IPS DF 6.9 (cell line): ENCODE data around the gene NEURL1.

ENCODE experiments used
- DNase-seq: peaks from one replicate; pipeline ENCODE4 v3.0.0-alpha.2; 2013; ENCODE audit warnings: low read depth, low spot score
- H3K27ac ChIP-seq: one replicate; pipeline ENCODE4 v1.5.1; 2013; ENCODE audit warnings: low read length, control low read depth
- H3K27me3 ChIP-seq: 2 replicates; pipeline ENCODE4 v1.6.1; 2013; ENCODE audit warnings: mild to moderate bottlenecking, low read length; ENCODE audit not compliant: control insufficient read depth, insufficient read depth
- H3K36me3 ChIP-seq: 2 replicates; pipeline ENCODE4 v1.6.1; 2013; ENCODE audit warnings: low read length; ENCODE audit not compliant: control insufficient read depth, insufficient read depth
- H3K4me1 ChIP-seq: 2 replicates; pipeline ENCODE4 v1.6.1; 2013; ENCODE audit warnings: low read length; ENCODE audit not compliant: control insufficient read depth, insufficient read depth
- H3K4me3 ChIP-seq: 2 replicates; pipeline ENCODE4 v1.5.1; 2013; ENCODE audit warnings: mild to moderate bottlenecking, low read length
- H3K9me3 ChIP-seq: 2 replicates; pipeline ENCODE4 v1.6.1; 2013; ENCODE audit warnings: low read length, inconsistent platforms; ENCODE audit not compliant: control insufficient read depth, insufficient read depth
- WGBS: extraction: QIAGEN DNeasy Blood & Tissue Kit; methylation state at CpG from one replicate; pipeline ENCODE4 v1.1.7; 2013; ENCODE audit warnings: mixed read lengths, missing lambda C conversion rate; ENCODE audit not compliant: insufficient read length, insufficient coverage; 5-methylcytosine and 5-hydroxymethylcytosine counted together

The NEURL1 gene

DNA sequence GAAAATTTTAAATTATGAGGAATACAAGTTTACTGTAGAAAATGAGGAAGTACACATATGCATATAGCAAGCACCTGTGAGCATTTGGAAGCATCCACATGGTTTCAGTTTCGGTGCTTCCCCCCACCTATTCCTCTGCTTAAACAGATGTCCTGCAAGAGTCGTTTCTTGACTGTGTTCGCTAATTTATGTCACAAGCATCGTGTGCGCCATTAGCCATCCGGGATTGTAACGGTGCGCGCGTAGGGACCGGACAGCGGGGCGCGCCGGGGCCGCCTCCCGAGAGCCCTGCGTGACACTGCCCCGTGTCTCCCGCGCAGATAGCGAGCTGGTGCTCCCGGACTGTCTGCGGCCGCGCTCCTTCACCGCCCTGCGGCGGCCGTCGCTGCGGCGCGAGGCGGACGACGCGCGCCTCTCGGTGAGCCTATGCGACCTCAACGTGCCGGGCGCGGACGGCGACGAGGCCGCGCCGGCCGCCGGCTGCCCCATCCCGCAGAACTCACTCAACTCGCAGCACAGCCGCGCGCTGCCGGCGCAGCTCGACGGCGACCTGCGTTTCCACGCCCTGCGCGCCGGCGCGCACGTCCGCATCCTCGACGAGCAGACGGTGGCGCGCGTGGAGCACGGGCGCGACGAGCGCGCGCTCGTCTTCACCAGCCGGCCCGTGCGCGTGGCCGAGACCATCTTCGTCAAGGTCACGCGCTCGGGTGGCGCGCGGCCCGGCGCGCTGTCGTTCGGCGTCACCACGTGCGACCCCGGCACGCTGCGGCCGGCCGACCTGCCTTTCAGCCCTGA is 90.9 kb downstream of the NEURL1 start:
- no peak for DNase-seq
- H3K27ac ChIP-seq: no peak overlapping the region
- H3K4me1 ChIP-seq: no peaks in the 10 kb centered on the region
- no CpG with 5 or more reads among the region's 111 CpGs for WGBS
- no peaks in the 10 kb centered on the region for H3K36me3 ChIP-seq
- no peaks in the 10 kb centered on the region for H3K9me3 ChIP-seq
- peak overlapping the region; percentile 19; the same call in 1 of the 2 replicates for H3K4me3 ChIP-seq
- peaks cover 4% of the 10 kb centered on the region; the same call in 1 of the 2 replicates for H3K27me3 ChIP-seq

DNA sequence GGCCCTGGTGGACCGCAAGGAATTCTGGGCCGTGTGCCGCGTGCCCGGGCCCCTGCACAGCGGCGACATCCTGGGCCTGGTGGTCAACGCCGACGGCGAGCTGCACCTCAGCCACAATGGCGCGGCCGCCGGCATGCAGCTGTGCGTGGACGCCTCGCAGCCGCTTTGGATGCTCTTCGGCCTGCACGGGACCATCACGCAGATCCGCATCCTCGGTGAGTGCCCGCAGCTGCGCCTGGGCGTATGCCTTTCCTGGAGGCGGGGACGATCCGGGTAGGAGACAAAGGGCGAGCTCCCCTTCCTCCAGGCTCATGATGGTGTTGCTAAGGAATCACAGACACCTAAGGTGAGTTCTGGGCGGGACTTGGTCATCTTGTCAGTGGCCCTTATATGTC is 91.5 kb downstream of the NEURL1 start:
- no peaks in the 10 kb centered on the region for H3K9me3 ChIP-seq
- H3K36me3 ChIP-seq: no peaks in the 10 kb centered on the region
- peaks cover 4% of the 10 kb centered on the region; the same call in 1 of the 2 replicates for H3K27me3 ChIP-seq
- no peak for DNase-seq
- H3K4me3 ChIP-seq: peak overlapping the region; percentile 19; the same call in 1 of the 2 replicates
- H3K4me1 ChIP-seq: no peaks in the 10 kb centered on the region
- no peak overlapping the region for H3K27ac ChIP-seq
- no CpG with 5 or more reads among the region's 32 CpGs for WGBS

DNA sequence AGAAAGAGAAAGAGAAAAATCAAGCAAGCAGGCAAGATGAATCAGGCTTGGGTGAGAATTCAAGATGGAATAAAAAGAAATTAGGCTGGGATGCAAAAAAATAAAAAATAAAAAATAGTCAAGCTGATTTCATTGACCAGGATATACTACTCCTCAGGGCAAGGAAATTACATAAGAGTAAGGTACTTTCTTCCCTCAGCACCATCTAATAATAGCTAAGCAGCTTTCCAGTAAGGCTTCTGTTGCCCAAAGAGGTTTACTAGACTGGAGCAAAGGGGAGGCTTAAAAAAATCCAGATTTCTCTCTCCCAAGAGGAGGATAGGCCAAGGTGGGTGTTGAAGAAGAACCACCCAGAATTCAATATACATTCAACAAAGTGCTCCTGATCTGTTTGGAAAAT is 93.6 kb downstream of the NEURL1 start:
- H3K4me1 ChIP-seq: no peaks in the 10 kb centered on the region; the same call in 1 of the 2 replicates
- no peaks in the 10 kb centered on the region for H3K36me3 ChIP-seq
- no peak for DNase-seq
- H3K9me3 ChIP-seq: no peaks in the 10 kb centered on the region
- H3K27me3 ChIP-seq: peaks cover 4% of the 10 kb centered on the region; the same call in 1 of the 2 replicates
- no peak overlapping the region for H3K4me3 ChIP-seq
- no peak overlapping the region for H3K27ac ChIP-seq

GRCh38 chr10:103589074-103589630 is 95.6 kb downstream of the NEURL1 start:
- Histone ChIP-seq H3K4me1 (no peaks in the 10 kb centered on the region; the same call in 1 of the 2 replicates), H3K36me3 (no peaks in the 10 kb centered on the region), H3K27ac (no peak overlapping the region), H3K4me3 (no peak overlapping the region), H3K9me3 (no peaks in the 10 kb centered on the region), H3K27me3 (peaks cover under 1% of the 10 kb centered on the region; the same call in 1 of the 2 replicates)
- DNase-seq: no peak
- WGBS: no CpG with 5 or more reads among the region's 15 CpGs

DNA sequence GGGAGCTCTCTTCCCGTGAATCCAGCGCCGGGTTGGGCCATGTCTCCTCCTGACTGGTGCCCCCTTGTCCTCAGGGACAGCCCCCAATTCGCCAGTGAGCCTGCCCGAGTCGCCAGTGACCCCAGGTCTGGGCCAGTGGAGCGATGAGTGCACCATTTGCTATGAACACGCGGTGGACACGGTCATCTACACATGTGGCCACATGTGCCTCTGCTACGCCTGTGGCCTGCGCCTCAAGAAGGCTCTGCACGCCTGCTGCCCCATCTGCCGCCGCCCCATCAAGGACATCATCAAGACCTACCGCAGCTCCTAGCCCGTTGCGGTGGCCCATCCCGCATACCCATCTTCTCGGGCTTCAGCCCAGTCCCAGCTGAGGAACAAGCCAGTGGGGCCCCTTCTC is 96.6 kb downstream of the NEURL1 start:
- no CpG with 5 or more reads among the region's 20 CpGs for WGBS
- no peaks in the 10 kb centered on the region; the same call in 1 of the 2 replicates for H3K27me3 ChIP-seq
- DNase-seq: no peak
- H3K9me3 ChIP-seq: no peaks in the 10 kb centered on the region
- H3K36me3 ChIP-seq: no peaks in the 10 kb centered on the region
- no peak overlapping the region for H3K4me3 ChIP-seq
- H3K27ac ChIP-seq: no peak overlapping the region
- H3K4me1 ChIP-seq: no peaks in the 10 kb centered on the region; the same call in 1 of the 2 replicates

DNA sequence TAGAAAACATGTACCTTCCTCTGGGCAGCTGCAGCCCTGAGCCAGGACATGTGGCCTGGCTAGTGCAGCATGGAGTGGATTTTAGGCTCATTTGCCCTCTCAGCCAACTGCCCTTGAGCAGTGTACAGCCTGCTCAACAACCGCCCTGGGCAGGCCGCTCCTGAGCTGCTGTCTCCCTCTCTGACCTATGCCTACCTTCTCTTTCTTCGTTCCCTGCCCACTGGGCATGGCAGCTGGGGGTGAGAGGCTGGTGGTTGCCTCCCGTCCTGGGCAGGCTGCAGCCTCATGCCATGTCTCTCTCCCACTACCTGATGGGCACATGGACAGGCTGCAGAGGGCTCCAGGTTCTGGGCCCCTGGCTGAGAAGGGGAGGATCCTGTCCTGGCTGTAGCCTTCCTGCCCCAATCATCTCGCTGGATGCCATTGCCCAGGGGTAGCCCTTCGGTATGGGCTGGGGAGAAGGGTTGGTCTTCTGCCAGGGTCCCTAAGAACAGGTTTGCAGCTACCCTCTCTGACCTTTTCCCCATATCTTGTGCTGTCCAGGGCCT is 97.3 kb downstream of the NEURL1 start:
- DNase-seq: no peak
- no peaks in the 10 kb centered on the region; the same call in 1 of the 2 replicates for H3K4me1 ChIP-seq
- H3K27me3 ChIP-seq: no peaks in the 10 kb centered on the region
- H3K36me3 ChIP-seq: no peaks in the 10 kb centered on the region
- H3K27ac ChIP-seq: no peak overlapping the region
- H3K9me3 ChIP-seq: no peaks in the 10 kb centered on the region
- no peak overlapping the region for H3K4me3 ChIP-seq
- no CpG with 5 or more reads among the region's 6 CpGs for WGBS

DNA sequence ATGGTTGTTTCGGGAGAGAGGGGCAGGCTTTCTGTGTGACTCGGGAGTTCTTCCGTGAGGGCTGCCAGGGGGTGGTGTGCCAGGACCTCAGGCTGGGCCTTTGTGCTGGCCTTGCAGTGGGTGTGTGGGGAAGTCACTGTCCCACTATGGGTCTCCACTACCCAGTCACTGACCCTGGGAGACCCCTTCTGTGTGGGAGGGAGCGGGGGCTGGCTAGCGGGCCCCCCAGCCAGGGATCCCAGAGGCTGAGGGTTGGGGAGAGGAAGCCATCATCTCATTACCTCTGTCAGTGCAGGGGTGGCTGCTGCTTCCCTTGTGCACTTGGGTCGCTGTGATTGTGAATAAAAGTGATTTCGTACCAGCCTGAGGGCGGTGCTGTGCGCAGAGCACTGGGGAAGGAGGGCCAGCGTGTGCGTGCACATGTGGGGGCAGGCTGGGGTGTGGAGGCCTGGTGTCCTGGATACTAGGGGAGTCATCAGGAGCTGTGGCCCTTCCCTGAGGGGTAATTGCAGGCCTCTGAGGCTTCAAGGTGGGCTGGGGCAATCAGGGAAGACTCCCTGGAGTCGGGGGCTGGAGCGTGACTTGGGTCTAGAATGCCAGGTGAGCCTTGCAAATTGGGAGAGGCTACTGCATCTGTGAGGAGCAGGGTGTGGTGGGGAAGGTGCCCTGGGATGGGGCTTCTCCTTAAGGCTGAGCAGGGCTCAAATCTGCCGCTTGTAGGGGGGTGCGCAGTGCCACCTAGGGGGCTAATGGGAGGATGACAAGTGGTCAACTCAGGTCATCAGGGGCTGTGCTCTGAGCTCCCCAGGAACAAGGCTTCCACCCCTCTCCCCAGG is 98.9 kb downstream of the NEURL1 start:
- WGBS: no CpG with 5 or more reads among the region's 15 CpGs
- Histone ChIP-seq H3K9me3 (no peaks in the 10 kb centered on the region), H3K27me3 (no peaks in the 10 kb centered on the region), H3K36me3 (no peaks in the 10 kb centered on the region), H3K4me1 (no peaks in the 10 kb centered on the region; the same call in 1 of the 2 replicates), H3K4me3 (no peak overlapping the region), H3K27ac (no peak overlapping the region)
- peak; percentile 39 for DNase-seq

DNA sequence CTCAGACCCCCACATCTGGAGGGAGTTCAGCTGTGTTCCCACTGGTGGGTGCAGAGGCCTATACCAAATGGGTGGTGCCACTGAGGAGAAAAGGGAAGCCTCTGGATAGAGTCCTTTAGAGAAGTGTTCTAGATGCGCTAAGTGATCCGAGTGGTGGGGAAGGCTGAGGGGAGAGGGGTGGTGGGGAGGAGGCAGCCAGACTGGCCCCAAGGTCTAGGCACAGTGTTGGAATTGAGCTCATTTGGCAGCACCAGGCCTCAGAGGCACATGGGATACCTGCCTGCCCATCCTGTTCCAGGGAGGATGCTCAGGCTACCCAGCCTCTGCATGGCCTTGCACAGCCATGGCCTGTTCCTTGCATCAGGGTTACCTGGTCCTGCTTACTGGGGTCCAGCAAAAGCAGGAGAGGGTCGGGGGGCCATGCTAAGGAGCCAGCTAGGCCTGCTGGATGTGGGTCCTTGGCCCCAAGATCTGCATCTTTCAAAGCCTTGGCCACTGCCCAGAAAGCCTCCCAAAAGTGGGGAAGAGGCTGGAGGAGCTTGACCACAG is 99.6 kb downstream of the NEURL1 start:
- no peak for DNase-seq
- no peaks in the 10 kb centered on the region for H3K36me3 ChIP-seq
- no CpG with 5 or more reads among the region's 3 CpGs for WGBS

GRCh38 chr10:103595933-103596726 is 102.6 kb downstream of the NEURL1 start:
- H3K4me3 ChIP-seq: no peak overlapping the region
- no peaks in the 10 kb centered on the region for H3K36me3 ChIP-seq
- H3K27ac ChIP-seq: no peak overlapping the region
- no peaks in the 10 kb centered on the region for H3K9me3 ChIP-seq
- no peaks in the 10 kb centered on the region for H3K27me3 ChIP-seq
- WGBS: no CpG with 5 or more reads among the region's 4 CpGs
- no peaks in the 10 kb centered on the region; the same call in 1 of the 2 replicates for H3K4me1 ChIP-seq
- no peak for DNase-seq

More for the DNA sequence above, 99.6 kb downstream of the NEURL1 start:
- H3K9me3 ChIP-seq: no peaks in the 10 kb centered on the region
- H3K4me3 ChIP-seq: no peak overlapping the region
- H3K27ac ChIP-seq: no peak overlapping the region
- H3K4me1 ChIP-seq: no peaks in the 10 kb centered on the region; the same call in 1 of the 2 replicates
- no peaks in the 10 kb centered on the region for H3K27me3 ChIP-seq
